DMS153 treated with DMSO at 0.1 percent for 48 hours (cell line): ENCODE results near the gene SCG2.
"Not testable (repeated sequence)": the region's sequence is repeated elsewhere in the genome, so short reads cannot be mapped to it uniquely, and the experiment has no call there.

Source experiments
- DNase-seq: peaks from one replicate; lab custom pipeline; 2025; ENCODE audit not compliant: unreplicated experiment; lab: John Stamatoyannopoulos, UW

SCG2 gene

DNA sequence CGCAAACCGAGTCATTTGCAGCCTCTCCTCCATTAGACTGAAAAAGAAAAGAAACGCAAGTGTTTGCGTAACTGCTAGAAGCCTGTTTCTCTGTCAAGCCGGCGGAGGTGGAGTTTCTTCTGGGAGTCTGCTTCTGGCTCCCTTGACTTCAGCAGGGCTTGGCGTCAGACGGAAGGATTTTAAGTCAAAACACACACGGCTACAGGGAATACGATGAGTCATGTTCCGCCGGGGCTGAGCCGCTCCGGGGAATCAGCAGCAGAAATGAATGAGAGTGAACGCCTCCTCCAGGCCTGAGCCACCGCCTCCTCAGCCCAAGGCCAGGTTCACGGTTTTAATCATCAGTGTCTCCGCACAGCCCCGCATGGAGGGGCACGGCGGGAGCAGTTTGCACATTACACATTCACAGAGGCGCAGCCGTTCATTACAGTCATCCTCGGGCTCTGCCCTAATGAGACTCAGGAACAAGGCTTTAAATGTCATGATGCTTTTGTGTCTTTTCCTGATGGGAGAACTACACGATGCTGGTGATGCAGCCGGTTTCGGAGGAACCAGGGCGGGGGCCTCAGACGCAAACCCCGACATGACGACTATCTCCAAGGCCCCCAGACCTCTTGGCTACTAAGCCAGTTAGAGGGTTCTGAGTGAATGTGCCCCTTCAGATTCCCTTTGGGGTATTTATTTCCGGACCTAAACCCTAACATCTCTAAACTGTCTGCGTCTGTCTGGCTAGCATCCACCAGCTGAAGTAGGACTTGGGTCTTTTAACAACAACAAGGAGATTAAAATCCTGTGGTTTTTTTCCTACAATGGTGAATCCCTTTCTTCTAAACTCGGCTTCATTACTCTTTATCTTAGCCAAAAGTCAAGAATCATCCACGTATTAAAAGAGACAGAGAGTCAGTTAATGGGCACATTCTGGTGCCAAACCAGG, 11.1 kb upstream of the SCG2 start:
- DNase-seq: peak; percentile 83

DNA sequence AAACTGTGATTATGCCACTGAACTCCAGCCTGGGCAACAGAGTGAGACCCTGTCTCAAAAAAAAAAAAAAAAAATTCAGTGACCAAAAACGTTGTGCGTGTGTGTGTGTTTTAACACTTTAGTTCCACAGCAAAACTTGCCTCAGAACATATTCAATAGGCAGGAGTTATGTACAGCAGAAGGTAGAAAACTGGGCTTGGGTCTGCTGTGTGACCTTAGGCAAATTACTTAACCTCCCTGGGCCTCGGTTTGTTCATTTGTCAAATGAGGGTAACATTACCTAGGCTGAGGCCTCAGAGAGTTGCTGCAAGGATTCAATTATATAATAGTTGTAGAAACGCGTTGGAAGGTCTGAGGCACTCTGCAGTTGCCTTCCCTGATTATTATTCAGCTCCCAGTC, 10.3 kb upstream of the SCG2 start:
- DNase-seq: no peak

DNA sequence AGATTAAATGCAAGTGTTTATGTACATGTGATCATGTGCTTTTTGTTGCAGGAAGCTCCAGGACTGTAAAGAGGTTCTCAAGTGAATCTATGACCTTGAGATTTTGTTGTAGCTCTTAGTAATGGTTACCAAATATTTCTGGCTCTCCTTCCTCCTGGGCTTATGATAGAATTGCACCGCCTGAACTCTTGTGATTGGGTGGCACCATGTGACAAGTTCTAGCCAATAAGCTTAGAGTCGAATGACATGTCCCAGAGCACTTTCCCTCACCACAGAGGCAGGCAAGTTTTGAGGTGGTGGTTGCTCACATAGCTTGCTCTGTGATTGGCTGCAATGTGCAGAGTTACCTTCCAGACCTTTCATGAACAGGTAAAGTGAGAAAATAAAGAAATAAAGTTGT, 8.9 kb upstream of the SCG2 start:
- DNase-seq: no peak

DNA sequence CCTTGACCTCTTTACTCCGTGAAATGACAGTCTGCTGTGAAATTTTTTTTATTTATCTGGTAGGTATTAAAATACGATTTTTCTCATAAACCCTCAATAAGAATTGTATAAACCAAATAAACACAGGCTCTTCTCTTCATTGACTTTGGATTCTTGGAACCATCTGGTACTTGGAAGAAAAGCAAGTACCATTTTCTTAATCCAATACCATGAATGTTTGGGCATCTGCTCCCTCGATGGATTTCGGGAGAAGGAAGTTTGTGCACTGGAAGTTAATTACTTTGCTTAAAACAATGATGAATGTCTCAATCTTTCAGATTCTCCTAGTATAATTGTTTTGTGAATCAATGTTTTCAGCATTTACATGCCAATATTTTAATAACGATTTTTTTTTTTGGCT, 5.3 kb upstream of the SCG2 start:
- no peak for DNase-seq

DNA sequence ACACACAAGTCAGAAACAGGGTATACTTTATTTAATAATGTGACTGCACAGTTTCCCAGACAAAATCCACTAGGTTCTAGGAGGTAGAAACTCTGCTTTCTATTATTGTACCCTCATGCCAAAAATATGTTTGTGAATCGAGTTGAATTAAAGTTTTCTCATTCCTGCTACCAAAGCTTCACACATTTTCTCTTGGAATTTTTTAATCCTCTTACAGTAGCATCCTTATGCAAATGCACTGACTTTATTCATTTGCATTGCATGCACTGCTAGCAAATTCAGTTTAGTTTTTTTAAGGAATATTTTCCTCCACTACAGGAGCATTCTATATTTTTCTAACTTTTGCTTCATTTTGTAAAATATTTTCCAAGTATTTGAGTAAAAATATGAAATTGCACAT, 4.8 kb upstream of the SCG2 start:
- DNase-seq: no peak

DNA sequence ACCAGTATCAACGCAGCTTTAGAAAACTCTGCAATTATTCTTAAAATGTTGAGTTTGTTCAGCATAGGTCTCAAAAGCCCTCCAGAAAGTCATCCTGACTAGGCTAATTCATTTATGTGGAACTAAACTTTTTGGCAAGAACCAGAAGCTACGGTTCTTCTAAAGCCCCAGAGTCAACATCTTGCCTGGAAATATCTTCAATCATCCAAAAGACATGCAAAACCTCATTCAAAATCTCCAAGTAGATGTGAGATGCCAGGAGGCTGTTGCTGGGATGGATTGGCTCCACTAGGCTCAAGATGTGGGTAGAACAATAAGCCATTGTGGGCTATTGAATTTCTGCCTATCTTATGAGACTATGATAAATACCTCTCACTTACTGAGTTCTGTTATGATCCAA, 2.1 kb upstream of the SCG2 start:
- no peak for DNase-seq

DNA sequence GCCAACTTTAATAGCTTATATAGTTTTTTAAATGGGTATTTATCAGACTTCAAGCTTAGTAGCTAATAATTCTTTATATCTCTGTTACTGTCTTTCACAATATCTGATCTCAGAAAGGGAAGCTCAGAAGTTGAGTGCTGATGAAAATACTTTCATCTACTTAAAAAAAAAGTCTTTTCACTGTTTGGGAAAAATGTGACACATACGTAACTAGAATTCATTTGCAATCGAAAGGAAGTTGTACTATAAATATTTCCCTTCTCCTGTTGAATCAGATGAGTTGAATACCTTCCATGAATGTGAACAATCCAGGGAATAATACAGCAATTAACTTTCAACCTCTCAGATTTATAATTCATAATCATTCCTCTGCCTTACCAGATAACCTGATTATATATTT, 811 bp upstream of the SCG2 start:
- peak; percentile 36 for DNase-seq

DNA sequence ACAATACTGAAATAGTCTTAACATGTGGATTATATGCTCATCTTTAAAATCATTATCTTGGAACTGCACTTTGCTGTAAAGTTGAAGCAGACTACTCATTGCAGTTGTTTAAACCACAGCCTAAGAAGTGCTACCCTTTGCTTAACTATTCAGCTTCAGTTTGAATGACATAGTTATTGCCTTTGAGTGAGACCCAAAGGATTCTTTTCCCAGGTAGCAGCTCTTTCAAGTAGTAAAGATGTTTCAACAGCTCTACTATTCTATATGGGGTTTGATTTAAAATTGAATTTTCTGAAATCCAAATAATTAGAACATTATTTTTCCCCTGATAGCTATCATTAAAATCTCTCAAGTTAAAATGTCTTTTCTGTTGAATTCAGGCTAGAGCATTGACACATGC, 1.1 kb downstream of the SCG2 start:
- DNase-seq: peak; percentile 29

DNA sequence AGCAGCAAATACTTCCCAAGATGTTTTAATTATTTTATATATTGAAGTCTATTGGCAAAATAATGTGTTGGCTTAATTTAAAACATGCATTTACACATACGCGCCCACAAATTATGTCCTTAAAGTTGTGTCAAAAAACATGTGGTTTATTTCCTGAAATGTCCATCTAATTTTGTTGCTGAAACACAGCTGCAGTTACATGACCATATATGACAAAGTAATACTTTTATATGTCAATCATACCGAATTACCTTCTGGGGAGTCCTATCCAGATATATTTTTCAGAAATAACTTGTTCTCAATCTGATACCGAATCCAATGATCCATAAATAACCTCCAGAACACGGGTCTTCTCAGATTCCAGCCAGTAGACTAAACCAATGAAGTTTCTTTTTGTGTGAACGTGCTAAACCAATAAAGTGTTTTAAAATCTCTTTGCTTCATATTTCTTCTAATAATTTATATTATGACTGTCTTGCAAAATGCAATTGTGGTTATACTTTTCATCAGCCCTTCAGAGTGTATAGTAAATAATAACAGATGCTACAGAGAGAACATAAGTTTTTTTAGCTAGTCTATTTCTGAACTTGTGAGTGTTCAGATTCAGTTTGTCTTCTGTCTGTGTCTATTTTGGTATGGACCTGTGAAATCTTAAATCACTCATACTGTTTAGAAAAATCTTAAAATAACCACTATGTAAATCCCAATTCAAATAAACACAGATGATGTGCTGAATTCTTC, 2.4 kb downstream of the SCG2 start:
- no peak for DNase-seq

DNA sequence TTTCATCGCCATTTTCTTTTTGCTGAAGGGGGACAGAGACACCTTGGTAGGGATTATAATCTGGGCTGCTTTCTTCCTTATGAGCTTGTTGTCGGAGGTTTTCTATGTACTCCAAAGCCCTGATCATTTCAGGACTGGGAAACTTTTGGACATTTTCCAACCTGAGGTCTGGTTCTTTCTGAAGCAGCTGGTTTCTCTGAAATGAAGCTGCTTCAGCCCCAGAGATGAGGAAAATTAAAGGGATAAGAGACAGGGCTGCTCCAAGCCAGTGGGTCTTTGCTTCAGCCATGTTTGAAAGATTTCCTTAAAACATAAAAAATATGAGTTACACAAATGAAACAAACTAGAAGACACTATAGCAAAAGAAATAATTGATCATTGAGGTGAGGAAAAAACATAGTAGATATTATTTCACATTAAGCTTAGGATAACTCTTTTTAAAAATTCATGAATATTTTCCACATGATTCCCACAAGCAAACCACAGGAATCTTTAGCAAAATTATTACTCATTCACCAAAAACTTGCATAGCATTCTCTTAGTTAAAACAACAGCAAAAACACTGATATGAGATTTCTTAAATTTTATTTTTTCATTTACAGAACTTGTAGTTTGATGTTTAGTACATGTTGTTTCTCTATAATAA, 3.0 kb downstream of the SCG2 start:
- no peak for DNase-seq

DNA sequence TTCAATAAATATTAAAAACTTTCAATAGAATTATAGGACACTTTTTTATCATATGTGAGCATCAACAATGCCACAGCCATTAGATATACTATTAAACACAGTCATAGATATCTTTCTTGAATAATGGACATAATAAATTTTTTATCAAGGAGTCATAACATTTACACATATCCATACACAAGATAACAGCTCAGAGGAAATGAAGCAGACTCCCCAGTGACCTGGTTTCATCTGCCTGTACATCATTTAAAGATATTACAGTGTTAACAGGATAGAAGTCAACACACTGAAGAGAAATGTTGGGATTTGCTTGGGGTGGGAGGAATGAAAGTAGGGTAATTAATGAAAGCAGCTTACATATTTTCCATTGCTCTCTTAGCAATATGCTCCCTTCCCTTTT, 5.1 kb downstream of the SCG2 start:
- DNase-seq: no peak

DNA sequence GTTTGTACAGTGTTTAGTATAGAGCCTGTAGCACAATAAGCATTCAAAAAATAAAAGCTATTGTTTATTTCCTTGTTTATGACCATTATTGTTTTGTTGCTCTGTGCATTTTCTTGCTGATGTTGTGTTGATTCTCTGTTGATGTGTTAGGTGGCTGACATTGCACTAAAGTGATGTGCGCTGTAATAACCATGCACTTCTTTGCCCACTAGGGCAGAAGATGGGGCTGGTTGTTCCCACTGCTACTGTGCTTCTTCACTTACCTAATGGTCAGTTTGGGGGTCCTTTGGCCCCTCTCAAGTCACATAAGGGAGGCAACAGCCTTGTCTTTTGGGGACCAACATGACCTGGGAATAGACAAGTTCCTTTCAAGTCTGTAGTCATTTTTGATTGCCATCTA, 6.0 kb downstream of the SCG2 start:
- DNase-seq: no peak

DNA sequence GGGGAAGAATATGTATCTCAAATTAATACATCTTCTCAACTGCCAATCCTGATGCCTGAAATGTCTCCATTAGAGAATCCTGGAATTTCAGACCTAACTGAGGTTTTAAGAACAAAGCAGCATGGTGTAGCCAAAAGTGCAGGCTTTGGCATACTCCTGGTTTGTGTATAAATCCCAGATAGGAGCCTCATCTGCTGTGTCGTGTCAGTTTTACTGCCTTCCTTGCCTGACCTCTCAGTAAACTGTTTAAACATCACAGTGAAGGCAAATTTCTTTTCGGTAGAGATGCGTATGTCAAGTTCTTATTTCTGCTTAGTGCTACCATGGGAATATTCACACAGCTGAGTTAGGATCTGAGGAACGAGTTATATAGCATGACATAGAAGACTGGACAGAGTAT, 7.3 kb downstream of the SCG2 start:
- no peak for DNase-seq

DNA sequence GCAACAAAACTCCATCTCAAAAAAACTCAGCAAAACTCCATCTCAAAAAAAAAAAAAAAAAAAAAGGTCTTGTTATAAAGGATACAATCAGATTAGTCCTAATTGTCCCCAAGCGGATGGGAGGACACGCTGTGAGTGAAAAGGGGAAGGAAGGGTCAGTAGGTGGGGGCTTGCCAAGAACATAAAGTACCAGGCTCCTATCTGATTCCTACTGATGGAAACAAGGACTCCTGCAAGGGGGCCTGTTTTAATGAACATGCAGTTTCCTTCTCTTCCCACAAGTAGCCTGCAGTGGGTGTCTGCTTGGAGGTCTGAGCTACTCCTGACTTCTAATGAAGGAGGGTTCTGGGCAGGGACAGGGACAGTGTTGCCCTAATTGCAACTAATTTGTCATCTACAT, 7.9 kb downstream of the SCG2 start:
- no peak for DNase-seq

DNA sequence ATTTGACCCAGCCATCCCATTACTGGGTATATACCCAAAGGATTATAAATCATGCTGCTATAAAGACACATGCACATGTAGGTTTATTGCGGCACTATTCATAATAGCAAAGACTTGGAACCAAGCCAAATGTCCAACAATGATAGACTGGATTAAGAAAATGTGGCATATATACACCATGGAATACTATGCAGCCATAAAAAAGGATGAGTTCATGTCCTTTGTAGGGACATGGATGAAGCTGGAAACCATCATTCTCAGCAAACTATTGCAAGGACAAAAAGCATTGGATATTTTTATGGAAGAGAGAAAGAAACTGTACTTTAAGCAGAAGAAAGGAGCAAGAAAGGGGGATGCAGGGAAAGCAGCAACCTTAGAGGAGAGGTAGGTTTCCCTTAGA, 9.5 kb downstream of the SCG2 start:
- not testable (repeated sequence) for DNase-seq

DNA sequence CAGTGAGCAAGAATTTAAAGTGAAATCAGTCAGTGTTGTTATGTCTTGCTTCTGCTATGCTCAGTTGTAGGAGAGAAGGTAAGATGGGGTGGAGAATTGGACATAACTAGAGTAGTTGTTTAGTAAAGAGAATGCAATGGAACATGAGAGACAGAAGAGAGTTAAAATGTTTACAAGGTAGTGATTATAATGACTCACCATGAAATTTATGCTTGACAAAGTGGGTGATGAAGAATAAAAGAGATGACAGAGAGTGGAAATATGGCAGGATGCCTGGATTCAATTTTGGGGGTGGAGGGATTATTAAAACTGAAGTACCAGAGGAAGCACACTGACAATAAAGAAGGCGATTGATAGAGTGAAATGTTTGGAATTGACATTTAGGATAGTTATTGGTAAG, 10.6 kb downstream of the SCG2 start:
- peak; percentile 92 for DNase-seq

DNA sequence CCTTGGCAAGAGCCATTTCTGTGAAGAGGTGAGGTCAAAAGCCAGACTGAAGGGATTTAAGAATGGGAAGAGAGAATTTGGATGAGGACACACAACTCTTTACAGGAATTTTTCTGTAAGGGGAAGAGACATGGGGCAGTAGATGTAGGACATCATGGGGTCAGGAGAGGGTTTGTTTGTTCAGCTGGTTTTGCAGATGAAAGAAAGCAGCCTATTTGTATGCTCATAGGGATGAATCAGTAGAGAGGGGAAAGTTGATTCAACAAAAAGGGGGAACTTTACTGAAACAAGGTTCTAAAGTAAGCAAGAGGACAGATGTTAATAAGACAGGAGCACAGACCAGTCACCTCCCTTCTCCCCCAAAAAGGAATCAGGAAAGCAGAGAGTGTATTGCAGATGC, 11.2 kb downstream of the SCG2 start:
- peak; percentile 32 for DNase-seq

DNA sequence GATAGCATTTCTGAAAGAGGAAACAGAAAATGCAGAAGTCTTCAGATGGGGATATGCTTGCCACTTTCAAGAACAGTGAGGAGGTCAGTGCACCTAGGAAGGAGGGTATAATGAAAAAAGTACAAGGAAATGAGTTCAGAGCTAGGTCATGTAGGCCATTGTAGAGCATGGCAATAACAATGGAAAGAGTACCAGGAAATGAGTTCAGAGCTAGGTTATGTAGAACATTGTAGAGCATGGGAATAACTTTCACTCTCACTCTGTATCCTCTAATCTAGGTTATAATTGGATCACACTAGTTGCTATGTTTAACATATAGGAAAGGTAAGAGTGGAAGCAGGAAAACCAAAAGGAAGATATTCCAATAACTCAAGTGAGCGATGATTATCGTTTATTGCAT, 12.3 kb downstream of the SCG2 start:
- DNase-seq: no peak

DNA sequence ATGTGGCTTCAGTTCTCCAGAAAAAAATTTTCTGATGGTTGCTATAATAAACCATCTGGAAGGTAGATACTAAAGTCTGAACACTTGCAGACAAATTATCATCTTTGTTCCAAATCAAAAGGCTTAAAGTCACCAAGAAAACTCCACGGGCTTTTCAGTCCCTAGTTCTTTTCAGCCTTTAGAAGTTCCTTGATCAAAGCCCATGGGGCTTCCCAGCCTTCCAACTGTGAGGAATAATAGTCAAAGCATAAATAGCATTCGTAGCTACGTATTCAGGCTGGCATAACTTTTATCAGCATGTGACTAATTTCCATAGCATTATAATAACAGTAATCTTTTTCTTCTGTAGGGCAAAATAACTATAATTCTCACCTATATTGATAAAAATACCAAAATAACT, 13.9 kb downstream of the SCG2 start:
- DNase-seq: no peak

DNA sequence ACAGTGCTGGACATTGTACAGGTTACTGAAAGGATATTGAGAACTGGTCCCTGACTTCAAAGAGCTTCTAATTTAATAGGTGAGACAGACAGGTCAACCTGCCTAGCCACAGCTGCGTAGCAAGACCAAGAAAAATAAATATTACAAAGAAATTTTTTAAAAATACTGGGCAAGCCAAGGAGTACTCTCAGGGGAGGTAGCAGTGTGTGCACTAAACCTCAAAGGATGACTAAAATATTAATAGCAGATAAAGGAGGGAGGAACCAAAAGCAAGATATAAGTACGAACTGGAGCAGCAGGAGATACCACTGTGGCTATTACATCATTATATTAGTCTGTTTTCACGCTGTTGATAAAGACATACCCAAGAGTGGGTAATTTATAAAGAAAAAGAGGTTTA, 14.9 kb downstream of the SCG2 start:
- no peak for DNase-seq

DNA sequence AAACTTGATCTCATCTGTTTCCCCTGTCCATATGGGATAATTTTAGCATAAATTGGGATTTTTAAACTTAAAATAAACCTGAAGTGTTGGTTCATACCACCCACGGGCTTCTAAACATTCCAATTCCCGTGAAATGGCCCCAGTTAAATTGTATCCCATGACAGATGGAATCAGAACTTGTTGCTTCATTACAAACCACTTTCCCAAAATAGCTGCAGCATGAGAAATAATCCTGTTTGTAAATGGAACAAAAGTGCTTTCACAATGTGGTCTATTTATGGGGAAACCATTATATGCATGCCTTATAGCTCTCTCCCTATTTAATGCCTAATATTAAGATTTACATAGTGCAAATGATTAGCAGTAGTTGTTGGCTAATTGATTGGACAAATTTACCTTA, 15.9 kb downstream of the SCG2 start:
- peak; percentile 96 for DNase-seq

DNA sequence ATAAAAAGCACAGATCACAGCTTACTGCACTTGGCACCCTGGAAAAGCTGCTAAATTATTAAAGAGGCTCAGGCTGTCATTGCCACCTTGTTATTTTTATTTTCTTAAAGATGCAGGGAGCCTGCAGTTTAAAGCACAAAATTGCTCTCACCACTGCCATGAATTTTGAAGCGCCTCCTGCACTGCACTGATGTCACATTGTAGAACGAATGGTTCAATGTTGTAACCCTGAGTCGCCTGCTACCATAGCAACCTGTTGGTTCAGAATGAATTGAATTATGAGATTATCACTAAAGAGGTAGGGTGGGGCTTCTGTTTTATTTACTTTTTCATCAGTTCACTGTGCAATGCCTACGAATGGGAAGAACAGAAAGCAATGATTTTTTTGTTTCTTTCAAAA, 16.5 kb downstream of the SCG2 start:
- DNase-seq: peak; percentile 82
